Kidney (tissue), 14 donors: ENCODE results near the gene FMNL2. TPM values are rescaled to one million over a fixed set of nuclear protein-coding genes. Genes with fewer than 3 reads are reported as not detected.

Experiments used
- DNase-seq, 5 donors: peaks; one replicate each; pipeline ENCODE4 v3.0.0-alpha.2; 2013 to 2020
- FAIRE-seq: peaks from 2 replicates; lab custom pipeline; 2012; peaks lifted over from hg19 to GRCh38; lab: Jason Lieb, UNC
- H3K27ac ChIP-seq, 2 donors: one replicate each; pipeline ENCODE4 v1.7.0; 2013; ENCODE audit warnings: low read depth in 2 of 2, low read length in 2 of 2, inconsistent platforms in 1 of 2
- H3K27me3 ChIP-seq: one replicate; pipeline ENCODE4 v1.7.1; 2013; ENCODE audit warnings: low read length, inconsistent platforms; ENCODE audit not compliant: control insufficient read depth, insufficient read depth
- H3K36me3 ChIP-seq, 3 donors: one replicate each; pipeline versions ENCODE4 v1.7.0 to v1.7.1; 2013; ENCODE audit warnings: low read length in 3 of 3, control low read depth in 1 of 3, inconsistent platforms in 1 of 3; ENCODE audit not compliant: insufficient read depth in 3 of 3, control insufficient read depth in 2 of 3
- H3K4me1 ChIP-seq, 3 donors: one replicate each; pipeline versions ENCODE4 v1.7.0 to v1.7.1; 2013; ENCODE audit warnings: low read length in 3 of 3, inconsistent platforms in 1 of 3, low read depth in 1 of 3; ENCODE audit not compliant: control insufficient read depth in 2 of 3, insufficient read depth in 2 of 3
- H3K4me3 ChIP-seq, 3 donors: one replicate each; pipeline versions ENCODE4 v1.7.0 to v1.8.1; 2013; ENCODE audit warnings: low read length in 3 of 3, control low read depth in 1 of 3, inconsistent platforms in 1 of 3
- H3K9ac ChIP-seq, 3 donors: one replicate each; pipeline versions ENCODE4 v1.7.0 to v1.7.1; 2013; ENCODE audit warnings: low read length in 3 of 3, control low read depth in 1 of 3, inconsistent platforms in 1 of 3
- H3K9me3 ChIP-seq, 3 donors: one replicate each; pipeline versions ENCODE4 v1.7.0 to v1.7.1; 2013; ENCODE audit warnings: low read length in 3 of 3, control low read depth in 1 of 3, inconsistent platforms in 1 of 3; ENCODE audit not compliant: control insufficient read depth in 2 of 3, insufficient read depth in 1 of 3
- intact Hi-C: fragments of 100-400 bp; cut with DNase I; formaldehyde crosslinking; loops from one replicate; pipeline ENCODE4 v1.11.1; 2022
- polyA plus RNA-seq: library from polyadenylated mRNA; stranded (reverse); fragments of 350-450 nt; fragmentation: Illumina TruSeq; extraction: RNeasy Lipid Tissue Mini Kit (QIAGEN cat#74804); gene quantifications from one replicate; pipeline ENCODE4 v1.2.3, GENCODE V29; 2014; ENCODE audit warnings: low read depth, low replicate concordance; ENCODE audit not compliant: insufficient read depth
- total RNA-seq: library from RNA; stranded (reverse); fragmentation: NEBNext Ultra II Directional; extraction: Animal tissue kit (Norgen Biotek cat#: 25700); gene quantifications from one replicate; pipeline ENCODE4 v1.2.1, GENCODE V29; 2021
- TF ChIP-seq, protein P1 (sequence below): IDR thresholded peaks from 3 replicates; pipeline ENCODE4 v1.5.1; 2012; ENCODE audit warnings: mild to moderate bottlenecking, moderate library complexity, borderline replicate concordance; ENCODE audit not compliant: insufficient read depth; ENCODE audit errors: extremely low read depth
- donor health status: control.
- donor health status: control.
- donor health status: control.
- donor health status: control.
- donor health status: control.
- donor health status: DM: yes; HTN: yes; CAD: no.
- donor health status: Normal renal cell carcinoma (clear cell type).

The FMNL2 gene
- total and polyA plus RNA-seq, 2 donors from 2014 or later = 10.7 to 39.1 TPM

GRCh38 chr2:152646775-152647174 lies 311.8 kb downstream of the FMNL2 start:
- Histone ChIP-seq H3K27me3 (no peaks in the 10 kb centered on the region), H3K9ac (no peak overlapping the region), H3K9me3 (no peaks in the 10 kb centered on the region), H3K4me1 (peaks cover 0 to 5% (median 3%) of the 10 kb centered on the region in 3 donors), H3K36me3 (peaks cover 0 to 9% (median 5%) of the 10 kb centered on the region in 3 donors), H3K4me3 (no peak overlapping the region), H3K27ac (no peak overlapping the region)
- DNase-seq (no peak), FAIRE-seq (no peak)
- TF ChIP-seq, protein P1, sequence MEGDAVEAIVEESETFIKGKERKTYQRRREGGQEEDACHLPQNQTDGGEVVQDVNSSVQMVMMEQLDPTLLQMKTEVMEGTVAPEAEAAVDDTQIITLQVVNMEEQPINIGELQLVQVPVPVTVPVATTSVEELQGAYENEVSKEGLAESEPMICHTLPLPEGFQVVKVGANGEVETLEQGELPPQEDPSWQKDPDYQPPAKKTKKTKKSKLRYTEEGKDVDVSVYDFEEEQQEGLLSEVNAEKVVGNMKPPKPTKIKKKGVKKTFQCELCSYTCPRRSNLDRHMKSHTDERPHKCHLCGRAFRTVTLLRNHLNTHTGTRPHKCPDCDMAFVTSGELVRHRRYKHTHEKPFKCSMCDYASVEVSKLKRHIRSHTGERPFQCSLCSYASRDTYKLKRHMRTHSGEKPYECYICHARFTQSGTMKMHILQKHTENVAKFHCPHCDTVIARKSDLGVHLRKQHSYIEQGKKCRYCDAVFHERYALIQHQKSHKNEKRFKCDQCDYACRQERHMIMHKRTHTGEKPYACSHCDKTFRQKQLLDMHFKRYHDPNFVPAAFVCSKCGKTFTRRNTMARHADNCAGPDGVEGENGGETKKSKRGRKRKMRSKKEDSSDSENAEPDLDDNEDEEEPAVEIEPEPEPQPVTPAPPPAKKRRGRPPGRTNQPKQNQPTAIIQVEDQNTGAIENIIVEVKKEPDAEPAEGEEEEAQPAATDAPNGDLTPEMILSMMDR = no peak
- intact Hi-C loops = no loop called here

DNA sequence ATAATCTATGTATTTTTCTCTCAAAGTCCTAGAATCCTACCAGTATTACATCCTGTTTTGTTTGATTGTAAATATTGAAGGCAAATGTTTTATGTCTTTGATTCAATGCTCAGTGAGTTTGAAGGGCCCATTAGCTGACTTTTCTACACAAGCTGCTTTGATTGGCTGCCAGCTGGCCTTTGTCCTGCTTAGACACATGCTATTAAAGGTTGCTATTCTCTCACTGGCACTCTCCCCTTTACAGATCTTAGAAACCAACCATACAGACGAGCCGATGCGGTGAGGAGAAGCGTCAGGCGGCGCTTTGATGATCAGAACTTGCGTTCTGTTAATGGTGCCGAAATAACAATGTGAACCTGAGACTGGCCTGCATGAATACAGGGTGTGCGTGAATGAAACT lies 312.6 kb downstream of the FMNL2 start:
- Histone ChIP-seq H3K9me3 (no peaks in the 10 kb centered on the region), H3K27ac (peak overlapping the region in 1 of 2 donors; percentile 18), H3K4me3 (no peak overlapping the region), H3K27me3 (no peaks in the 10 kb centered on the region), H3K36me3 (peaks cover 0 to 5% (median 4%) of the 10 kb centered on the region in 3 donors), H3K4me1 (peaks cover 0 to 5% (median 3%) of the 10 kb centered on the region in 3 donors), H3K9ac (no peak overlapping the region)
- intact Hi-C loops = no loop called here
- DNase-seq = peak in 1 of 5 donors; percentile 54
- TF ChIP-seq, protein P1 = no peak
- FAIRE-seq = no peak

DNA sequence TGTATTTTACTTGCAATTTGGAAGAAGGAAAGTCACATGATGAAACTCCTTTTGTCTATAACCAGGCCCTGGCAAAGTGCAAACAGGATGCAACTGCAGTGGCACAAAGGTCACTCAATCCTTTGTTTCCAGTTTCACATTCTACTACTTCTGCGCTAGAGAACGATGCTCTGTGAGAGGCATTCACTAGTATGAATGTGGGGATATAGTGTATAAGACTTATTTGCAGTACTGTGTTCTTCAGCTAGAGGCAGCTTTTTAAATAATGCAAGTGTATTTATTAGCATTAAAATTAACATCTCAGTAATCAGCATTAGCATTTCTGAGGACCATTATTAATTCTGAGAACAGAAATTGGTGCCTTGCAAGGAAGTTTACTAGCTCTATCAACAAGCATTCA lies 313.4 kb downstream of the FMNL2 start:
- H3K4me1 ChIP-seq = peaks cover 0 to 5% (median 3%) of the 10 kb centered on the region in 3 donors
- TF ChIP-seq, protein P1 = peak; percentile 6
- H3K27ac ChIP-seq = no peak overlapping the region
- FAIRE-seq (no peak), DNase-seq (no peak)
- H3K4me3 ChIP-seq = no peak overlapping the region
- no peak overlapping the region for H3K9ac ChIP-seq
- no peaks in the 10 kb centered on the region for H3K27me3 ChIP-seq
- H3K9me3 ChIP-seq = no peaks in the 10 kb centered on the region
- H3K36me3 ChIP-seq = peaks cover 0 to 4% (median 3%) of the 10 kb centered on the region in 3 donors
- intact Hi-C loops = no loop called here

GRCh38 chr2:152649997-152650396 lies 315.0 kb downstream of the FMNL2 start:
- Histone ChIP-seq H3K27ac (no peak overlapping the region), H3K4me3 (no peak overlapping the region), H3K27me3 (no peaks in the 10 kb centered on the region), H3K36me3 (peaks cover 0 to 8% (median 0%) of the 10 kb centered on the region in 3 donors), H3K4me1 (peaks cover 0 to 5% (median 3%) of the 10 kb centered on the region in 3 donors), H3K9ac (no peak overlapping the region), H3K9me3 (no peaks in the 10 kb centered on the region)
- FAIRE-seq (no peak), DNase-seq (no peak)
- TF ChIP-seq, protein P1 = no peak
- intact Hi-C loops = no loop called here
